HG03378 (cell line): ENCODE results near the gene CCDC27.

ENCODE experiments used
- ATAC-seq: cut with Tn5 transposase; IDR thresholded peaks from one replicate; pipeline ENCODE4 v1.9.1; 2021; ENCODE audit warnings: mild to moderate bottlenecking, moderate library complexity; ENCODE audit not compliant: unreplicated experiment

Gene CCDC27

GRCh38 chr1:3816331-3817137, 64.3 kb downstream of the CCDC27 start:
- ATAC-seq, result no peak

DNA sequence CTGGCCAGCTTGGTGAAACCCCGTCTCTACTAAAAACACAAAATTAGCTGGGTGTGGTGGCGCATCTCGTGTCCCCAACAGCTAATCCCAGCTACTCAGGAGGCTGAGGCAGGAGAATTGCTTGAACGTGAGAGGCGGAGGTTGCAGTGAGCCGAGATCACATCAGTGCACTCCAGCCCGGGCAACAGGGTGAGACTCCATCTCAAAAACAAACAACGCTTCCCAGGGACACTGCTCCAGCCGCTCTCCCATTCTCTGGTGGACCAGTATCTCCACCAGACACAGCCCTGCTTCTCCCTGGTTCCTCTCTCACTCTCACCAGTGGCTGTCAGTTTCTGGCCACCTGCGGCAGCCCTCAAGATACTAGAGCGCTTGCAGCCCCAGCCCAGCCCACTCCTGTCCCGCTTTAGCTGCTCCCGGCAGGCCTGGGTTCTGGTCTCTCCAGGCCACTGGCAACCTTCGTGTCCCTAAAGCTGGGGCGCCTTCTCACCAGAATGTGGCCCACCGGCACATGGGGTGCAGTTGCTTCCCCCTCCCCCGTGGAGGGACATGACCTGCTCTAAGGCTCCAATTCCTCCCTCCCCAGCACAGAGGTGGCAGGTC, 65.0 kb downstream of the CCDC27 start:
- no peak for ATAC-seq

DNA sequence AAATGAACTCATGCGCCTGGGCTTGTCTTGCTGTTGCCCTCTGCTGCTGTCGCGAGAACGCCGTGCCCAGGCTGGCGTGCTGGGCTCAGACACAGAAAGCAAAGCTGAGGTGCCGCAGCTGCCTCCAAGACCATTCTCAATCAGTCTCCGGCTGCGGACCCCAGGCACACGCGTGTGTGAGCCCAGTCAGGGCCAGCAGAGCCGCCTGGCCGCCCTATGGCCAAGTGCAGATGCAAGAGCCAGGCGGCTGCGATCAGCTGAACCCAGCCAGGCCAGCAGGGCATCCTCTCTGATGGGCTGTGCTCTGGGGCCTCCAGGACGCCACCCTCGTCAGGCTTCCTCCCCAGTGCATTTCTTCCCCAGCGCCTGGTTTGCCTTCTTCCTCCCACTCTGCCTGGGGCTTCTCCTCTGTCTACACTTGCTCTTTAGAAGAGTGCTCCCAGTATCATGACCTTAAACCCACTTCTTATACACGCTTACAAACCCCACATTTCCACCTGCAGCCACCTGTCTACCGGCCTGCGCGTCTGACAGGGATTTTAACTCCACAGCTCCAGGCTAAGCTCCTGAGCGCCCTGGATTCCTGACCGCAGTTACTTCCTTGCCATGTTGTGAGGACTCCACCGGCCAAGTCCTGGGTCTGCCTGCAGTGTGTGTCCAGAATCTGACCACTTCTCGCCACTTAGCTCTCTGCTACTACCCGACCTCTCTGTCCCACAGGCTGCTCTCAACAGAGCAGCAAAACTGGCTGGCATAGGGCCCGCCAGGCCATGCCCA, 65.8 kb downstream of the CCDC27 start:
- ATAC-seq, result no peak

DNA sequence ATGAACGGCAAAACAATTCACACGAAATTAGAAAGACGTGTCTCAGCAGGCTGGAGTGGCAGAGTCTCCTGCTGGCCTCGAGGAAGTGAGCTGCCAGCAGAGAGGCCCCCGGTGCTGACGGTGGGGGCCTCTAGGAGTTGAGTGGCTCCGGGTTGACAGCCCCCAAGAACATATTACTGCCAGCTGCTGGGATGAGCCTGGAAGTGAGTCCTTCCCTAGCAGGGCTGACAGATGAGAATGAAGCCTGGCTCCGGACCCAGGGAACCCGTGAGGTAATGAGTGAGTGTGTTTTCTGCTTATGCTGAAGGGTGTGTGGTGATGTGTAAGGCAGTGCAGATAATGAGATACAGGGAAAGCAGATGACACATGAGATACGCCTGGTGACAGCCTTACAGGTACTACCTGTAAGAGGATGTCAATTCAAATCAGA, 67.5 kb downstream of the CCDC27 start:
- no peak for ATAC-seq

DNA sequence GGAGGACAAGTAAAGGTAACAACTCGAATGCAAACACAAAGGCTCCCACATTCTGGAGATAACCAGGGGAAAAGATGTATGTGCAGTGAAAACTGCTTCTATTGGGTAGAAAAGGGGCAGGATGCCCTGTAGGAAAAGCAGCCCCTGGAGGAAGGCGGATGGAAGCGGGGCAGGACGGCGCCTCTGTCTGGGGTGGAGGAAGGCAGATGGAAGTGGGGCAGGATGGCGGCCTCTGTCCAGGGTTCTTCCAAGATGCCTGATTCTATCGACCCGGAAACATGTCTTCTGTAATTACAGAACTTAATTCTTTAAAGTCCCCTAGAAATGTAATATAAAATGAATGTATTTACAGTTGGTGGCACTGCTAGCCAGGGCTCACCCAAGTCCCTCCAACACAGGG, 68.1 kb downstream of the CCDC27 start:
- ATAC-seq, result no peak

GRCh38 chr1:3821004-3821403, 68.8 kb downstream of the CCDC27 start:
- ATAC-seq, result no peak
